ENCODE data around the gene UBQLNL.

The UBQLNL gene

GRCh38 chr11:5516599-5516998 is at the start of gene UBQLNL:
TSS of gene UBQLNL (minus strand) at chr11:5516699. CDS start at chr11:5516441, 258 bp downstream.
- no peak for DNase-seq (ENCODE audit: low read depth in 2 of 2, low spot score in 1 of 2)

- DNase-seq (ENCODE audit: low read depth in 2 of 2, low spot score in 1 of 2): no peak
These were observed 47.9 kb upstream of the UBQLNL start for GRCh38 chr11:5564259-5565019.

GRCh38 chr11:5557751-5558150 is 41.3 kb upstream of the UBQLNL start:
- DNase-seq (ENCODE audit: low read depth in 2 of 2, low spot score in 1 of 2): no peak

GRCh38 chr11:5556596-5557188 is 40.2 kb upstream of the UBQLNL start:
- no peak for DNase-seq (ENCODE audit: low read depth in 2 of 2, low spot score in 1 of 2)

GRCh38 chr11:5553343-5553742 is 36.8 kb upstream of the UBQLNL start:
- DNase-seq (ENCODE audit: low read depth in 2 of 2, low spot score in 1 of 2): no peak

- DNase-seq (ENCODE audit: low read depth in 2 of 2, low spot score in 1 of 2): no peak
These were observed 34.1 kb upstream of the UBQLNL start for GRCh38 chr11:5550440-5551095.

- no peak for DNase-seq (ENCODE audit: low read depth in 2 of 2, low spot score in 1 of 2)
These were observed 31.9 kb upstream of the UBQLNL start, which contains the start of gene OR52H1 for GRCh38 chr11:5548440-5548839. TSS of gene OR52H1 (minus strand) at chr11:5548540. CDS start at chr11:5545505, 3,035 bp downstream.

- DNase-seq (ENCODE audit: low read depth in 2 of 2, low spot score in 1 of 2): no peak
These were observed 31.5 kb upstream of the UBQLNL start for GRCh38 chr11:5547982-5548381.

GRCh38 chr11:5546457-5546856 is 30.0 kb upstream of the UBQLNL start:
- DNase-seq (ENCODE audit: low read depth in 2 of 2, low spot score in 1 of 2): no peak

- DNase-seq (ENCODE audit: low read depth in 2 of 2, low spot score in 1 of 2): no peak
These were observed 24.9 kb upstream of the UBQLNL start for GRCh38 chr11:5541427-5541826.

GRCh38 chr11:5536482-5536881 is 20.0 kb upstream of the UBQLNL start:
- DNase-seq (ENCODE audit: low read depth in 2 of 2, low spot score in 1 of 2): no peak

- DNase-seq (ENCODE audit: low read depth in 2 of 2, low spot score in 1 of 2): no peak
These were observed 17.5 kb upstream of the UBQLNL start for GRCh38 chr11:5534046-5534445.

- DNase-seq (ENCODE audit: low read depth in 2 of 2, low spot score in 1 of 2): no peak
These were observed 14.7 kb upstream of the UBQLNL start for GRCh38 chr11:5531053-5531831.

GRCh38 chr11:5528495-5528894 is 12.0 kb upstream of the UBQLNL start:
- no peak for DNase-seq (ENCODE audit: low read depth in 2 of 2, low spot score in 1 of 2)

- DNase-seq (ENCODE audit: low read depth in 2 of 2, low spot score in 1 of 2): no peak
These were observed 11.2 kb upstream of the UBQLNL start for GRCh38 chr11:5527716-5528115.

- DNase-seq (ENCODE audit: low read depth in 2 of 2, low spot score in 1 of 2): no peak
These were observed 8.3 kb upstream of the UBQLNL start for GRCh38 chr11:5524756-5525155.

GRCh38 chr11:5522308-5522707 is 5.8 kb upstream of the UBQLNL start:
- no peak for DNase-seq (ENCODE audit: low read depth in 2 of 2, low spot score in 1 of 2)

GRCh38 chr11:5521540-5521939 is 5.0 kb upstream of the UBQLNL start:
- DNase-seq (ENCODE audit: low read depth in 2 of 2, low spot score in 1 of 2): no peak

GRCh38 chr11:5514841-5515240 is 1.7 kb downstream of the UBQLNL start:
- DNase-seq (ENCODE audit: low read depth in 2 of 2, low spot score in 1 of 2): no peak

- no peak for DNase-seq (ENCODE audit: low read depth in 2 of 2, low spot score in 1 of 2)
These were observed 6.7 kb downstream of the UBQLNL start, which contains the start of gene UBQLN3 for GRCh38 chr11:5509803-5510202. TSS of gene UBQLN3 (minus strand) at chr11:5509957. CDS start at chr11:5509558, 399 bp downstream.

- DNase-seq (ENCODE audit: low read depth in 2 of 2, low spot score in 1 of 2): no peak
These were observed 7.9 kb downstream of the UBQLNL start for GRCh38 chr11:5508605-5509004.
